Germinal center (tissue), 1 donor: ENCODE results near the gene TTYH1.
A peak's percentile ranks its signal among the peaks of the same experiment; 100 is the strongest.
"Not testable (repeated sequence)": the region's sequence is repeated elsewhere in the genome, so short reads cannot be mapped to it uniquely, and the experiment has no call there.

ENCODE experiments used
- DNase-seq: peaks from one replicate; pipeline ENCODE4 v3.0.0; 2012; ENCODE audit warnings: mixed read lengths, low spot score

The TTYH1 gene

GRCh38 chr19:54415208-54415900 is at the start of gene TTYH1:
TTYH1 (plus strand) TSS chr19:54415464; CDS start chr19:54415553, 89 bp downstream.
- peak; percentile 84 for DNase-seq

- DNase-seq = not testable (repeated sequence)
Observed at GRCh38 chr19:54365798-54366197, 49.5 kb upstream of the TTYH1 start.

GRCh38 chr19:54366811-54367210 is 48.5 kb upstream of the TTYH1 start:
- no peak for DNase-seq

GRCh38 chr19:54369082-54369687 is 46.1 kb upstream of the TTYH1 start:
- DNase-seq = no peak

GRCh38 chr19:54369688-54370433 is 45.4 kb upstream of the TTYH1 start:
- not testable (repeated sequence) for DNase-seq

- DNase-seq = not testable (repeated sequence)
Observed at GRCh38 chr19:54370434-54370796, 44.8 kb upstream of the TTYH1 start.

- DNase-seq = not testable (repeated sequence)
Observed at GRCh38 chr19:54371453-54371852, 43.8 kb upstream of the TTYH1 start.

- DNase-seq = no peak
Observed at GRCh38 chr19:54373781-54374631, 41.3 kb upstream of the TTYH1 start.

- DNase-seq = not testable (repeated sequence)
Observed at GRCh38 chr19:54375181-54375938, 39.9 kb upstream of the TTYH1 start.

GRCh38 chr19:54376610-54377285 is 38.5 kb upstream of the TTYH1 start:
- DNase-seq = no peak

- DNase-seq = no peak
Observed at GRCh38 chr19:54379187-54379678, 36.0 kb upstream of the TTYH1 start.

GRCh38 chr19:54380897-54381296 is 34.4 kb upstream of the TTYH1 start:
- no peak for DNase-seq

GRCh38 chr19:54382041-54382440 is 33.2 kb upstream of the TTYH1 start:
- not testable (repeated sequence) for DNase-seq

GRCh38 chr19:54383330-54383729 is 31.9 kb upstream of the TTYH1 start:
- no peak for DNase-seq

- no peak for DNase-seq
Observed at GRCh38 chr19:54387991-54388801, 27.1 kb upstream of the TTYH1 start.

- DNase-seq = no peak
Observed at GRCh38 chr19:54388802-54389139, 26.5 kb upstream of the TTYH1 start.

GRCh38 chr19:54389553-54389952 is 25.7 kb upstream of the TTYH1 start:
- DNase-seq = no peak

- DNase-seq = peak; percentile 56
Observed at GRCh38 chr19:54390942-54391577, 24.2 kb upstream of the TTYH1 start.

- no peak for DNase-seq
Observed at GRCh38 chr19:54391589-54392061, 23.6 kb upstream of the TTYH1 start.
